22Rv1 (cell line): ENCODE measurements around the gene ANO3.

Source experiments
- ZFX ChIP-seq: fragments of 450-650 bp; IDR thresholded peaks from 2 replicates; pipeline ENCODE4 v1.6.1; 2017; ENCODE audit warnings: antibody characterized with exemption, borderline replicate concordance
- TF ChIP-seq, protein P1 (sequence below): fragments of 450-650 bp; IDR thresholded peaks from 2 replicates; pipeline ENCODE4 v1.5.1; 2017; ENCODE audit warnings: mild to moderate bottlenecking

DNA sequence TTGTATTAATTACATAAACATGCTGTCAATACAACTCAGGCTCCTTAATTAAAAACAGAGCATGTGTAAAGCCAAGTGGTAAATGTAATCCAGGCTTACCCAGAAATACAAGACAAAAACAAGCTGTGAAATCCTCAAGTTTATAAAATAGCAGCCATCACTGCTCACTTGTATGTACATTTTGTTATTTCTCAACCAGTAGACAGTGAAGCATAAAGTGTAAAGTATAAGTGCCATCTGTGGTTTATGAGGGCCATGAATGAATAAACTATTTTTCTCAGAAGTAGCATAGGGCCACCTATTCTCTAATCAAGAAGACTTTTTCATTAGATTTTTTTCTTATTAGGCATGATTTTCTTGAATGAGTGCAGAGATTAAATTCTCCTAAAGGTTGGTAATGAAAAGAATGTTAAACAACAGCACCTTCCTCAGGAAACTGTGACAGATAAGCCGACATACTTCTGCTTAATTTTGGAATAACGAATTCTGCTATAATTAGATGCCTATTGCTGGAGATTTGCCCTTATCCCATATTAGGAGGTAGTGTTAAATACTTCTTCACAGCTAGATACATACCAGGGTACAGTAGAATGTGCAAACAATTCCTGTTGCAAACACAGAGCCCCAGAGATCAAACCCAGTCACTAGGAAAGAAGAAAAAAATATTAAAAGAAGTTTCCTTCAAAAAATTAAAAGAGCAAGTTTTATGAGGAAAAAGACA is 377.0 kb downstream of the ANO3 start:
- TF ChIP-seq, protein P1, sequence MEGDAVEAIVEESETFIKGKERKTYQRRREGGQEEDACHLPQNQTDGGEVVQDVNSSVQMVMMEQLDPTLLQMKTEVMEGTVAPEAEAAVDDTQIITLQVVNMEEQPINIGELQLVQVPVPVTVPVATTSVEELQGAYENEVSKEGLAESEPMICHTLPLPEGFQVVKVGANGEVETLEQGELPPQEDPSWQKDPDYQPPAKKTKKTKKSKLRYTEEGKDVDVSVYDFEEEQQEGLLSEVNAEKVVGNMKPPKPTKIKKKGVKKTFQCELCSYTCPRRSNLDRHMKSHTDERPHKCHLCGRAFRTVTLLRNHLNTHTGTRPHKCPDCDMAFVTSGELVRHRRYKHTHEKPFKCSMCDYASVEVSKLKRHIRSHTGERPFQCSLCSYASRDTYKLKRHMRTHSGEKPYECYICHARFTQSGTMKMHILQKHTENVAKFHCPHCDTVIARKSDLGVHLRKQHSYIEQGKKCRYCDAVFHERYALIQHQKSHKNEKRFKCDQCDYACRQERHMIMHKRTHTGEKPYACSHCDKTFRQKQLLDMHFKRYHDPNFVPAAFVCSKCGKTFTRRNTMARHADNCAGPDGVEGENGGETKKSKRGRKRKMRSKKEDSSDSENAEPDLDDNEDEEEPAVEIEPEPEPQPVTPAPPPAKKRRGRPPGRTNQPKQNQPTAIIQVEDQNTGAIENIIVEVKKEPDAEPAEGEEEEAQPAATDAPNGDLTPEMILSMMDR = no peak
- no peak for TF ChIP-seq ZFX
